ENCODE data around the gene AKT1.

Gene AKT1

DNA sequence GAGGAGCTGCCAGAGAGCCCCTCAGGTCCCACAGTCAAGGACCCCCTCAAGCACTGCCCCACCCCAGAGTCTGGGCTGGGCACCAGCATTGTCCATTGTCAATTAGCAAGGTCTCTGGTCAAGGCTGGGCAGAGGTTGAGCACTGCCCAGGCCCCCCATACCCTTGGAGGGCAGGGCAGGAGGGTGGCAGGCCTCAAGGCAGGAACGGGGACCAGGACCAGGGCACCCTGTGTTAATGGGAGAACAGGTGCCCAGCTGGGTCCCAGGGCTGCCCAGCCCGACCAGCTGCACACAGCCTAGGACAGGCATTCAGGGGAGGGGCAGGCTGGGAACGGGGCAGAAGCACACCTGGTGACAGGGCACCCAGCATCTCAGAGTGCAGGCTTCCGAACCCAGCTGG lies 24.2 kb downstream of the AKT1 start:
- no peak for DNase-seq

GRCh38 chr14:104770851-104771272 lies 24.7 kb downstream of the AKT1 start:
- DNase-seq, result peak; percentile 24

GRCh38 chr14:104770072-104770579 lies 25.4 kb downstream of the AKT1 start:
- DNase-seq, result no peak

DNA sequence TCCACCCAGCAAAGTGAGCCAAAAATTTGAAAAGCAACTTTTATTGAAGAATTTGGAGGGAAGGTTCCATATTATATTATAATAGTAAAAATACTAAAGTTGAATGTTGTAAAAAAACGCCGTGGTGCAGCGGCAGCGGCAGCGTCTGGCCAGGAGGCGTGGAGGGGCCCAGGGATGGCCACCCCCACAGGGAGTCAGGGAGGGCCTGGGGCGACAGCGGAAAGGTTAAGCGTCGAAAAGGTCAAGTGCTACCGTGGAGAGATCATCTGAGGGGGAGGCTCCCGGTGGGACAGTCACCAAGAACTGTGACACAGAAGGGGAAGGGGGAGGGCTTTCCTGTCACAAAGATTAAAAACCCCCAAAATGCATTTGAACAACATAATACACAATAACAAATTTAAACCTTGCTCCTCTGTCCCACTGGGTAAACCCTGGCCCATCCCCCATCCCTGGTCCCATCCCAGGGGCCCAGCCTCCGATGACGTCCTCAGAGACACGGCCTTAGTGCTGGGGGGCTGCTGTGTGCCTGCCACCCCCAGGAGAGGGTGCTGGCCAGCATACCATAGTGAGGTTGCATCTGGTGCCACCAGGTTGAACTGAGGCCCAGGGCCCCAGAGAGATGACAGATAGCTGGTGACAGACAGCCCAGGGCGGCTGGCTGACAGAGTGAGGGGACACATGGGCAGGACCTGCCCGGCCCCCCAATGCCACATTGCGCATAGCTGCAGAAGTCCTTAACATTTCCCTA lies 26.1 kb downstream of the AKT1 start:
- DNase-seq, result no peak

GRCh38 chr14:104768437-104769323 lies 26.9 kb downstream of the AKT1 start:
- peak; percentile 91 for DNase-seq

DNA sequence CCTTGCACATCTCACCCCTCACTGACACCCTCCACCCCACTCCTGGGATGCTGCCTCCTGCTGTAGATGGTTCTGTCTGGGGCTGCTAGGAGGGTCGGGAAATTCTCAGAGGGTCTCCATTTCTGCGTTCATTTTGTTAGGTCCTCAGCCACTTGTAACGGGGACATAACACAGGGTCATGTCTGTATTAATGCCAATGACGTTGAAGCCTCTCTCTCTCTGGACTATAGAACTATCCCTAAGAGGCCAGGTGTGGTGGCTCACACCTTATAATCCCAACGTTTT lies 28.0 kb downstream of the AKT1 start:
- no peak for DNase-seq

DNA sequence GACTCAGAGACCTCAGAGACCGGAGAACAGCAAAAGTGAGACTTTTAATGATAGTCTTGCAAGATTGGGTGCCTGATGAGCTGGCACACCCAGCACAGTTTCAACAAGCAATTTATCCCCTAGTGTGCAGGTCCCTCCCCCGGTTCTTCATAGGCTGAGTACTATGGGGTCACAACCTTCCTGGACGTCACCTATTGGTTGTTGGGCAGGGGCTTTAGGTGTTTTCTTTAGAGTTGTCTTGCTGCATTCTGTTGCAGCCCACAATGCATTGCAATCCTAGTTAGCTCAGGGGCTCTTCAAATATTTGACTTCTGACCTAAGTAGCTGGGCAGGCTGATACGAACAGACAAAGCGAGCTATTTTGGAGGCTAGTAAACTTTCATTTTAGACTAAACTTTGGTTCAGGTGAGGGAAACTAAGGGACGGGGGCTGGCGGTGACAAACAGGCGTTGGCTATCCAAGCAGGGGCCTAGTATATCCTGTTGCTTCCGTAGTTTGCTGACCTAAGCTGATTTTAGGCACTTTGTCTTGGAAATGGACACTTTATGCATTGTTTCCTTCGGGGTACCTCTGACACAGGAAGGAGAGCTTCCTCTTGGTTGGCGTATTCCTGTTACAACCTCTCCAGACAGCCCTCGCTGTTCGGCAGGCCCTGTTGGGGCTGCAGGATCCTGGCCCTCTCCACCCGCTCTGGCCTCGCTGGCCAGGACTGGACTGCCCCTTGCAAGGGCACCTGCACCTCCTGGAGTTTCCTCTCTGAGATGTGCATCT lies 28.5 kb downstream of the AKT1 start:
- no peak for DNase-seq

DNA sequence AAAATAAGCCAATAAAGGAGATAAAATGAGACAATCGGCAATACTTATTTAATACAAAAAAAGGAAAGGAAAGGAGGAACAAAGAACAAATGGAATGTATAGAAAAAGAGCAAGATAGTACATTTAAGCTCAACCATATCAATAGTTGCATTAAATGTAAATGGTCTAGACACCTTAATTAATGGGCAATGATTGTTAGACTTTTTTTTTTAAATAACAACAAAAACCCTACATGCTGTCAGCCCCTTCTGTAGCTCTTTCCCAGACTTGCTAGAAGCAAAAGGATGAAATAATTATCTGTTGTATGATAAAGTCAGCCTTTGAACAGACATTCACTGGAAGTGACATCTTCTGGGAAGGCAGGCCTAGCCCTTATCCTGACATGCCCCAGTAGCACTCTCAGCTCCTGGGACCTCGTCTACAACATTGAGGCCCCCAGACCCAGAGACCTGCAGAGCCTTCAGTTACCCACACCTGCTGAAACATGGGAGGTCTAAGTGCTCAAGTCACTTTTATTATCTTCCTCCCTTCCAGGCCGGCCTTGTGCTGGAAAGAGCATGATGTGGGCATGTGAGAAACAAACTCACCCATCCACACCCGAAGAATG lies 29.2 kb downstream of the AKT1 start:
- DNase-seq, result no peak

GRCh38 chr14:104765517-104765916 lies 30.0 kb downstream of the AKT1 start:
- no peak for DNase-seq

DNA sequence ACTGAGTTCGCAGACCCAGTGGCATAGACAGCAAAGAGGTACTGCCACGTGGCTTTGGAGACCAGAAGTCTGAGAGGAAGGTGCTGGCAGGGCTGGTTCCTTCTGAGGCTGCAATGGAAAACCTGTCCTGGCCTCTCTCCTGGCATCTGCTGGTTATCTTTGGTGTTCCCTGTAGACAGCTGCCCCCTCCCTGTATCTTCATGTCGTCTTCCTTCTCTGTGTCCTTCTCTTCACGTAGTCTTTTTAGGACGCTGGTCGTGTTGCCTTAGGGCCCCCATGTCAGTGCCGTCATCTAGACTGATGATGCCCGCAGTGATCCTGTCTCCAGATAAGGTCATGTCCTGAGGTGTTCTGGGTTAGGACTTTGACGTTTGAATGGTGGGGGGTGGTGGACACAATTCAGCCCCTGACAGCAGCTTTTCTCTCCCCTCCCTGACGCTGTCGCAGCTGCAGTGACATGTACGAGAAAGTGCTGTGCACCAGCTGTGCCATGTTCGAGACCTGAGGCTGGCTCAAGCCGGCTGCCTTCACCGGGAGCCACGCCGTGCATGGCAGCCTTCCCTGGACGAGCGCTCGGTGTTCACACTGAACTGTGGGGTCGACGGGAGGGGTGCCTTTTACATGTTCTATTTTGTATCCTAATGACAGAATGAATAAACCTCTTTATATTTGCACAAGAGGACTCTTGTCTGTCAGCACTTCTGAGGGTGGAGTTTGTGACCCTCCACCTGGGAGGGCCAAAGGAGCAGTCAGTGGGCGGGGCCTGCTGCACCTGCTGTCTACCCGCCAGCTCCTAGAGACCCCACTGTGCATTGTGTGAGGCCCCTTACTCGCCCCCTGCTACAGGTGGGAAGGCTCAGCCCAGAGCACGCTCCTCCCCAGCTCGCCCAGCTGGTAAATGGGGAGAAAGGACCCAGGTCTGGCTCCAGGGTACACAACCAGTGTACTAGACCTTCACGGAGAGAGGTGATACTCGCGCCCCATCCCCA lies 36.3 kb downstream of the AKT1 start:
- no peak for DNase-seq

DNA sequence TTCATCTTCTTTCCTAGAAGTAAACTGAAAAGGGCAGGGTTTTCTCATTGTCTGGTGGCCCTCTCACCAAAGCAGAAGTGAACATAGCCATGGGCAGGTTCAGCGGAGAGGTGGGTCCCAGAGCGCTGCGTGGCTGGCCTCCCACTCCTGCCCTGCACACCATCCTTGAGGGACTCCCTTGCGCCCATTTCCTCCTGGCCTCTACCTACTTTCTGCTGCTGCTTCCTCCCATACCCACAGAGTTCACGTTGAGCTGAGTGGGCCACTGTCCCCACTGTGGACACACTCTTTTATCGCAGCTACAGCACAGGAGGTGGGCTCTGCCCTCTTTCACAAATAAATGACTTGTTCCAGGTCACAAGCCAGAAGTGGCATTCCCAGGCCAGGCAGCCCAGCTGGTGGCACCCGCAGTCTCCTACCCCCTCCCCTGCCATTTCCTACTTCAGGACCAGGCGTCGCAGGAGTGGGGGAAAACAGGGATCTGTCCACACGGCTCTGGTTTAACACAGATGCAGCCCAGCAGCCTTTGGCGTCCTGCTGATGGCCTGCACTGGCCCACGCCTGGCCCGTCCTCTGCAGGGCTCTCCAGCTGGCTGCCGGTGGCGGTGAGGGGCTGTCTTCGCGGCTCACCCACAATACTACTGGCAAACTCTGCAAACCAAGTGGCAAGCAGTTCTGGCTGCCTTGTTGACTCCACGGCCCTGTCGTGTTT lies 37.7 kb downstream of the AKT1 start:
- DNase-seq, result no peak

GRCh38 chr14:104757238-104757585 lies 38.3 kb downstream of the AKT1 start:
- DNase-seq, result no peak

DNA sequence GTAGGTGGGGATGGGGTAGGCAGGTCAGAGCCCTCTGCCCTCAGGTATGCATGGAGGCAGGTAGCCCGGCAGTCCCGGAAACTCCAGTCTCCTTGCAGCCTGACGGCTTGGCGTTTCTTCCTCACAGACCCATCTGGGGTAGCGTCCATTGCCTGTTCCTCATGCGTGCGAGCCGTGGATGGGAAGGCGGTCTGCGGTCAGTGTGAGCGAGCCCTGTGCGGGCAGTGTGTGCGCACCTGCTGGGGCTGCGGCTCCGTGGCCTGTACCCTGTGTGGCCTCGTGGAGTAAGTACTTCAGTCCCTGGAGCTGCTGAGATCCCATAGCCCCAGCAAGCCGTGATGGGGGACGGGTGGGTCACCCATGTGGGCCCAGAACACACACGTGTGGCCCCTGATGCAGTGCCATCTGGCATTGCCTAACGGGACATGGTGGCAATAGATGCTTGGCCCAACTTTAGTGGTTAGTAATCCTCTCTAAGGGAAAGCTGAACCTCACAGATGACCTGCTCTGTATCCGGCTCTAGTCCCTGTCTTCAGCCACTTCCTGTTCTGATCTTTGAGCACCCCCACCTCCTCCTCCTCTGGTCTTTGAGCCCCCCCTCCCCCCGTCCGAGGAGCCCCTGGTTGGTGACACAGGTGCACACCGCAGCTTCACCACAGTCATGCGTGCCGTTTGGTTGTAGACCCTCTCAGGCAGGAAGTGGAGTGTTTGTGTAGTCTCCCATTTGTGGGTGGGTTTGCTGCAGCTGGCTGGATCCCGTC lies 38.9 kb downstream of the AKT1 start:
- DNase-seq, result no peak

GRCh38 chr14:104755621-104756020 lies 39.9 kb downstream of the AKT1 start:
- no peak for DNase-seq

- no peak for DNase-seq
Measured at GRCh38 chr14:104754213-104754851, 41.2 kb downstream of the AKT1 start.

DNA sequence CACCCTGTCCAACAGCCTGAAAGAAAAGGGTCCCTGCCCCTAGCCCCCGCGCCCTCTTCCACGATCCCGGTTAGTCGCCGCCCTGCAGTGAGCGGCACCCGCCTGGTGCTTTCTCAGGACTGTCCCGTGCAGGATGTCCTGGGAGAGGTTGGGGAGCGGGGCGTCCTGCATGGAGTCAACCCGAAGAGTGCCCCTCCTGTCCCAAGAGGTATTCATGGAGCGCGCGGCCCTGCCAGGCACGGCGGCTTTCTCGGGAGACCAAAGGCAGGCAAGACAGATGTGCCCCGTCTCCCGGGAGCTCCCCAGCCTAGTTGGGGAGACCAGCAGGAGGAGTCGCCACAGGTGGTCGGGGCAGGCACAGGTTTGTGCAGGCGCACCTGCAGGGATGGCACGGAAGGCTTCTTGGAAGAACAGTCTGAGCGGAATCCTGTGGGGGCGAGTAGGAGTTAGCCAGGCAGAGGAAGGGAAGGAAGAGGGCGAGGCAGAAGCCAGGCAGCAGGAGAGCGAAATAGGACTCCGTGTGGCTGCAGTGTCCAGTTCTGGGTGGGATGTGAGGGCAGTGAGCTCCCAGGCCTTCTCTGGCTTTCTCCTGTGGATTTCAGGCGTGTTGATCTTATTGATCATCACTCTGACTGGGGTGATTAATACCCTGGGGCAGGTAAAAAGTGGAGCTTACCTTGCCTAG lies 41.9 kb downstream of the AKT1 start:
- no peak for DNase-seq

DNA sequence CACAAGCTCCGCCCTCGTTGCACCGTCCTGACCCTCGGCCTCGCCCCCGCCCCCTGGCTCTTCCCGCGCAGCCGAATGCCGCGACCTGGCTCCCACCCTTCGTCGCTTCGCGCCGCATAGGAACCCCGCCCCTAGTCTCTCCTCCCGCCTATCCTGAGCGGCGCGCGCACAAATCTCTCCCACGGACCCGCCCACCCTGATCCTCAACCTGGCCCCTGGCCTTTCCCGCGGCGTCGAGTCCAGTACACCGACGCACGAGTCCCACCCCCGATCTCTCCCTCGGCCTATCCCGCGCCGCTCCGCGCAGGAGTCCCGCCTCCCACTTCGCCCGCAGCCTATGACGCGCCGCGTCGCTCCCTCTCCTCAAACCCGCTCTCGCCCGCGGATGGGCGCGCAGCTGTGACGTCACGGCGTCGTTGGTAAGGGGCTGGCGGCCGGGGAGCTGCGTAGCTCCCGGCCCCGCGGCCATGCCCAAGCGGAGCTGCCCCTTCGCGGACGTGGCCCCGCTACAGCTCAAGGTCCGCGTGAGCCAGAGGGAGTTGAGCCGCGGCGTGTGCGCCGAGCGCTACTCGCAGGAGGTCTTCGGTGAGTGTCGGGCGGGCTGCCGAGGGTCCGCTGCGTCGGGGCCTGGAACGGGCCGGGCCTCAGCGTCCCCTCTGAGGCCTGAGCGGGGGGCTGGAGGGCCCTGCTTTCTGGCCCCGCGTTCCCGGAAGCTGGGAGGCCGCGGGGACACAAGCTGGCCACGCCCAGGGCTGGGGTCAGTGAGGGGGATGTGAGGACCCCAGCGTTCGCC lies 42.6 kb downstream of the AKT1 start, which contains the start of gene SIVA1:
Gene SIVA1, plus strand, starts transcription at position 413 of the 793 bp plus-strand sequence. Its CDS starts 55 bp downstream, at position 468.
- DNase-seq, result peak; percentile 99

- DNase-seq, result no peak
Measured at GRCh38 chr14:104752423-104752734, 43.2 kb downstream of the AKT1 start.
